ENCODE results near the gene DCDC2C.
"Not testable (repeated sequence)": the region's sequence is repeated elsewhere in the genome, so short reads cannot be mapped to it uniquely, and the experiment has no call there.

The DCDC2C gene, protein sequence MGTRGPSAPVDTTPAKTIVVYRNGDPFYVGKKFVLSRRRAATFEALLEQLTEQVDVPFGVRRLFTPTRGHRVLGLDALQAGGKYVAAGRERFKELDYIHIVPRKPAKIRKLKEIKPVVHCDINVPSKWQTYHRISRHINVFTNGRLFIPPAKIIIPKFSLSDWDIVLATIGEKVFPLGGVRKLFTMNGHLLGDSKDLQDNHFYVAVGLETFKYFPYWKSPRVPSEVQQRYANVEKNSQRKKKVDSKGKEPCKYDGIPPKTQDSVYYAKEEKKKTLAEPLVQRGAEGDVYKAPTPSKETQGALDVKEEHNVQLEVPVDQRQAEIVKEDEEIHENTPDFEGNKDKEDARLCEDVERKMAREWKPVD

DNA sequence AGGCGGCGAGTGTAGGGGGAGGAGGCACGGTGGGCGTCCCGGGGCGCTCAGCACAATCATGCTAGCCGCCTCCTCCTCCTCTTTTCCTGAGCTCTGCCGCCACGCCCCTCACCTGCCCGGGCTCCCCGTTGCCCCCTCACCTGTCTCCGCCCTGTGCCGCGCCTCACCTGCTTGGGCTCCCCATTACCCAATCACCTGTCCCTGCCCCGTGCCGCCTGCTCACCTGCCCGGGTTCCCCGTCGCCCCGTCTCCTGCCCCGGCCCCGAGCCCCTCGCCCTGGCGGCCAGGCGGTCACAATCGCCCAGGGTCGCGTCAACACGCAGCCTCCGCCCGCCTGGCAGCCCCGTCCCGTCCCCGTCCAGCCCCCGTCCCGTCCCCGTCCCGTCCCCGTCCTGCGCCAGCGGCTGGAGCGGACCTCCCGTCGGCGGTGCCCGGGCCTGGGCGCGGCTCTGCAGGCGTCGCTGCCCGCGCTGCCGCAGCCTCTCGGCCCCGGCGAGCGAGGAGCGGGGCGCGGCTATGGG is at the start of gene DCDC2C:
DCDC2C (plus strand) TSS at position 340 of the 521 bp plus-strand sequence; CDS start at position 517, 177 bp downstream.
- no peak for DNase-seq

GRCh38 chr2:3654011-3654410 is 49.4 kb upstream of the DCDC2C start:
- no peak for DNase-seq

GRCh38 chr2:3654531-3655225 is 48.7 kb upstream of the DCDC2C start:
- no peak for DNase-seq

GRCh38 chr2:3655871-3656761 is 47.3 kb upstream of the DCDC2C start:
- DNase-seq = no peak

GRCh38 chr2:3656762-3657721 is 46.3 kb upstream of the DCDC2C start:
- no peak for DNase-seq

- DNase-seq = no peak
These were observed 45.5 kb upstream of the DCDC2C start, which contains the start of gene ALLC for GRCh38 chr2:3657881-3658280. Gene ALLC (plus strand): TSS chr2:3658200. CDS start chr2:3671158, 12,958 bp downstream.

DNA sequence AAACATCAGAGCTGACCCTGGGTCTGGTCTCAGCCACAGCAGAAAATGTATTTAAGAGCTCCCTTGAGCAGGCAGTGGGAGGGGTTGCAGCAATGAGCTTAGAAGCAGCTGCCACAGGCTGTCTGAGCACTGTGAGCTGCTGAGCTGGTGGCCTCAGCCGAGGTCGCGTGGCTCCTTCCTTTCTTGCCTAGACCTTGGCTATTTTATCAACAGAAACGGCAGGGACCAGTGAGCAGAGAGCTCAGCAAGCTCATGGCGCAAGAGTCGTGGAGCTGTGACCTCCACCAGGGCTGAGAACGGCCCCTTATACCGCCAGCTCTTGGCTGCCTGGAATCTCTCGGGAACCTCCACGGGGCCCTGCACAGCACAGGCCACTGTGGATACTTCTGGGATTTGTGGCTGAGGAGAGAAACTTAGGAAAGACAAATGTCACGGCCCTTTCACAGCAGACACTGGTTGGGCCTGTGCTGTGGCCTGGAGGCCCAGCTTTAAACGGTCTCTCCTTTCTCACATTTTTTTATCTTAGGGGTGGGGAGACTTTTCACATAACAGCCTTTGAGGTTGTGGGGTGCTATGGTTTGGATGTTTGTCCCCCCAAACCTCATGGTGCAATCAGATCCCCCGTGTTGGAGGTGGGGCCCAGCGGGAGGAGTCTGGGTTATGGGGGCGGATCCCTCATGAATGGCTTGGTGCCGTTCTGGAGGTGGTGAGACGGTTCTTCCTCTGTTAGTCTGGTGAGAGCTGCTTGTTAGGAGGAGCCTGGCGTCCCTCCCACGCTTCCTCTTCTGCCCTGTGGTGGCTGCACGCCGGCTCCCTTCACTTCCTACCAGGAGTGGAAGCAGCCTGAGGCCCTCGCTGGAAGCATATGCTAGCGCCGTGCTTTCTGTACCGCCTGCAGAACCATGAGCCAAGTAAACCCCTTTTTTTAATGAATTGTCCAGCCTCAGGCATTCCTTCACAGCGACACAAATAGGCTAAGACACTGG is 43.6 kb upstream of the DCDC2C start:
- DNase-seq = peak; percentile 39

GRCh38 chr2:3660640-3661039 is 42.7 kb upstream of the DCDC2C start:
- not testable (repeated sequence) for DNase-seq

DNA sequence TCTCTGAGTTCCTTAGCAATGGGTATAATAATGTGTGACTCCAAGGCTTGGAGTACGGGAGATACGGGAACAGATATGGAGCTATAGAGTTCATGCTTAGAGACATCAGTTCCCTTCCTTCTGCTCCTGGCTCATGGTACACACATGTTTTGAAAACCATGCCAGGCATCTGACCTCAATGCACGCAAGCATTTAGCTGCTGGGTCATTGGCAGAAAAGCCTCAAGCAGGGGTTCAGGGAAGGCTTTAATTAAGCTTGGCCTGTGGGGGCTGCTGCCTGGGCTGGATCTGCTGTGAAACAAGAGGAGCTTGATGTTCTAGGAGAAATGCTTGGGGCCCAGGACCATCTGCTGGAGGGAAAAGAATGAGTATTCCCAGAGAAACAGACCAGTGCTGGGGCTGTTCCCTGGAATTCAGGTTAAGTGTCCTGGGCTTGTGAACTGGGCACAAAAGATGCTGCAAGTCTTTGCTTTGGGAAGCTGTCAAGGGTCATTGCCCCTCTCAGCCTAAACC is 42.2 kb upstream of the DCDC2C start:
- no peak for DNase-seq

DNA sequence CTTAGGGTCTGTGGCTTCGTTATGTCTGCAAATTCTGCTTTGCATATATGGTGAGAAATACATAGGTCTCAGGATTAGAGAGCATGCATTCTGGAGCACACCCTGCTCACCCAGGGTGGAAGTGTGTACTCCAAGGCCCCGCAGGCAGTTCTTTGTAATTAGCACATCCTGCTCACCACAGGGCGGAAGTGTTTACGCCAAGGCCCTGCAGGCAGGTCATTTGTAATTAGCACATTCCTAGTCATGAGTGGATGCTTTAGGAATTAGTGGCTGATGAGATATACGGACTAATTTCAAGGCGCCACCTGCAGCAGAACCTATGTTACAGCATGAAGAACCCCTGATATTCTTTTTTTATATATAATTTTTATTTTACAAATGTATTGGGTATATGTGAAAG is 41.1 kb upstream of the DCDC2C start:
- DNase-seq = no peak

GRCh38 chr2:3664118-3664517 is 39.3 kb upstream of the DCDC2C start:
- DNase-seq = no peak

- DNase-seq = no peak
These were observed 38.5 kb upstream of the DCDC2C start for GRCh38 chr2:3664925-3665324.

DNA sequence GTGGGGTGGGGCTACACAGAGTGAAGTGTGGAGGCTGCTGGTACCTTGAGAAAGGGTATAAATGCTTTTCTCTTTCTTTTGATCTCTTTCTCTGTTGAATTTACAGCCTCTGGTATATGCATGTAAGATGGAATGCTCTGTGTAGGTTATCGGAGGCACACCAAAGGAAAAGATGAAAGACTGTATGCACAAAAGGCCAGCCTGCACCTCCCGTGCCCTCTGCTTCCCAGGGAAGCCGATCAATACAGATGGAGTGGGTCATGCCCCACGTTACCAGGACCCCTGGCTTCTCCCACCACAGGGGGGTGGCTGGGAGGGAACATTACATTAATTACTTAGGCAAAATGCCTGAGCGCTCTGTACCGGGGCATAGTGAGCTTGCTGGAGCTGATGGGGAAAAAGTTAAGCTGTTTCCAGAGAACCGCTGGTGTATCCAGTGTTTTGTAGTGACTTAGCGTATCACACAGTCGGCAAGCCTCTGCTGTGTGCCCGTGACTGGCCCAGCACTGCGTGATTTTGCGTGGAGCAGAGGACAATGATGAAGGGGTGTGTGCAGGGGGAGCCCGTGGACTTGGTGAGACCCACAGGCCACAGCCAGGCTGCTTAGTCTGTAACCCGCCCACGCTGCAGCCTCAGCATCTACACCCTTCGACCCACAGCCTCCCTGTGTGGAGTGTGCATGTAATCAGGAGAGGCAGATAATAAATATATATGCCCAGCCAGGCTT is 37.3 kb upstream of the DCDC2C start:
- DNase-seq = no peak

- DNase-seq = no peak
These were observed 36.8 kb upstream of the DCDC2C start for GRCh38 chr2:3666613-3666975.

- DNase-seq = no peak
These were observed 36.2 kb upstream of the DCDC2C start for GRCh38 chr2:3667151-3667631.

- DNase-seq = no peak
These were observed 33.7 kb upstream of the DCDC2C start for GRCh38 chr2:3669656-3670055.

- DNase-seq = no peak
These were observed 33.0 kb upstream of the DCDC2C start for GRCh38 chr2:3670376-3670775.

DNA sequence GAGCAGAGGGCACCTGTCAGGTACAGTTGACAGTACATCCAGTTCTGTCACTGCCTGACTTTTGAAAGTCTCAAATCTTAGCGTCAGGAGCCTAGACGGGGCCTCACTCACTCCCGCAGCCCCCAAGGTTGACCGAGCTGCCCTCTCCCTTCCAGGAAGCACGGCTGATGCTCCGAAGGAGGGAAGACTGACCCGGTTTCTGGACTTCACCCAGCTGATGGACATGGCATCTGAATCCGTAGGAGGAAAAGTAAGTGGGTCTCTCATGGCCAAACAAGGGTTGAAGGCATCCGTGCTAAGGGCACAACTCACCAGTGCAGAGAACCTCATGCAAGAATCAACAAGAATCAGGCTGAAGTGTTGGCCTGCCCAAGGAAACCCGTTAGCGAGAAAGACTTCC is 32.4 kb upstream of the DCDC2C start:
- DNase-seq = no peak
